GM23338 (cell line): ENCODE measurements around the gene OXGR1. TPM values are rescaled to one million over a fixed set of nuclear protein-coding genes. Genes with fewer than 3 reads are reported as not detected.

Experiments
- ATAC-seq: fragments of 200-7000 bp; cut with Tn5 transposase; 3 replicates; pipeline ENCODE4 v1.9.1; 2020
- DNase-seq: peaks from one replicate; pipeline ENCODE4 v3.0.0-alpha.2; 2015; ENCODE audit warnings: low spot score
- H2AFZ ChIP-seq: fragments of 200-600 bp; sonication (generic); 2 replicates; pipeline ENCODE4 v1.8.0; 2016; ENCODE audit warnings: antibody characterized with exemption, mild to moderate bottlenecking, moderate library complexity
- H3F3A ChIP-seq: fragments of 200-600 bp; sonication (generic); replicated peaks from 2 replicates; pipeline ENCODE4 v1.8.0; 2017; ENCODE audit warnings: antibody characterized with exemption, mixed run types, low read depth
- H3K27ac ChIP-seq: fragments of 200-600 bp; sonication (generic); 2 replicates; pipeline ENCODE4 v1.6.1; 2016; ENCODE audit warnings: low read depth
- H3K27me3 ChIP-seq: fragments of 200-600 bp; sonication (generic); 2 replicates; pipeline ENCODE4 v1.8.0; 2016; ENCODE audit warnings: mild to moderate bottlenecking, mixed run types, moderate library complexity; ENCODE audit not compliant: insufficient read depth
- H3K36me3 ChIP-seq: fragments of 200-600 bp; sonication (generic); 2 replicates; pipeline ENCODE4 v1.8.0; 2016; ENCODE audit warnings: mild to moderate bottlenecking; ENCODE audit not compliant: insufficient read depth
- H3K4me1 ChIP-seq: fragments of 200-600 bp; sonication (generic); 2 replicates; pipeline ENCODE4 v1.8.0; 2016; ENCODE audit warnings: mild to moderate bottlenecking, moderate library complexity; ENCODE audit not compliant: insufficient read depth
- H3K4me2 ChIP-seq: fragments of 200-600 bp; sonication (generic); 2 replicates; pipeline ENCODE4 v1.7.1; 2017; ENCODE audit warnings: mixed run types
- H3K4me3 ChIP-seq: fragments of 200-600 bp; sonication (generic); 2 replicates; pipeline ENCODE4 v1.6.1; 2016; ENCODE audit warnings: mixed run types
- H3K79me2 ChIP-seq: fragments of 200-600 bp; sonication (generic); replicated peaks from 2 replicates; pipeline ENCODE4 v1.8.0; 2017; ENCODE audit warnings: mild to moderate bottlenecking; ENCODE audit not compliant: insufficient read depth
- H3K9me2 ChIP-seq: fragments of 200-600 bp; sonication (generic); 2 replicates; pipeline ENCODE4 v1.8.0; 2017; ENCODE audit not compliant: insufficient read depth
- H4K20me1 ChIP-seq: fragments of 200-600 bp; sonication (generic); replicated peaks from 2 replicates; pipeline ENCODE4 v1.8.0; 2017; ENCODE audit warnings: mild to moderate bottlenecking; ENCODE audit not compliant: insufficient read depth
- H3K27ac Mint-ChIP-seq: 2 replicates; pipeline ENCODE4 v1.8.0; 2020; ENCODE audit warnings: inconsistent platforms, mild to moderate bottlenecking, moderate library complexity, mixed read lengths
- H3K27me3 Mint-ChIP-seq: 3 replicates; pipeline ENCODE4 v1.8.0; 2022; ENCODE audit warnings: low read depth, mild to moderate bottlenecking, moderate library complexity, mixed read lengths, inconsistent platforms; ENCODE audit not compliant: insufficient read depth, poor library complexity
- H3K36me3 Mint-ChIP-seq: 3 replicates; pipeline ENCODE4 v1.8.0; 2021; ENCODE audit warnings: low read depth, mild to moderate bottlenecking, inconsistent platforms, moderate library complexity, mixed read lengths
- H3K4me1 Mint-ChIP-seq: 3 replicates; pipeline ENCODE4 v1.8.0; 2020; ENCODE audit warnings: mild to moderate bottlenecking, inconsistent platforms, mixed read lengths
- H3K4me3 Mint-ChIP-seq: 3 replicates; pipeline ENCODE4 v1.8.0; 2021; ENCODE audit warnings: moderate library complexity, mild to moderate bottlenecking, inconsistent platforms, mixed read lengths
- H3K9me3 Mint-ChIP-seq: 3 replicates; pipeline ENCODE4 v1.8.0; 2020; ENCODE audit warnings: moderate library complexity, mild to moderate bottlenecking, inconsistent platforms, mixed read lengths
- CREB1 ChIP-seq: fragments of 250-450 bp; sonication (Bioruptor Pico); IDR thresholded peaks from 2 replicates; pipeline ENCODE4 v1.5.0; 2020; ENCODE audit warnings: low read depth, mild to moderate bottlenecking, moderate library complexity
- CTCF ChIP-seq, 2 experiments: fragments of 200-600 bp in 1 of 2; sonication (generic) in 1 of 2; conservative IDR thresholded peaks; 2 replicates each; pipeline versions ENCODE4 v1.5.1 to v1.6.1; 2016 to 2017; ENCODE audit warnings: antibody characterized with exemption in 2 of 2, low read depth in 2 of 2, mild to moderate bottlenecking in 2 of 2, moderate library complexity in 1 of 2
- EZH2phosphoT487 ChIP-seq: fragments of 200-600 bp; sonication (generic); IDR thresholded peaks from one replicate; pipeline ENCODE4 v1.8.1; 2018; ENCODE audit warnings: antibody characterized with exemption; ENCODE audit not compliant: unreplicated experiment
- JUNB ChIP-seq: IDR thresholded peaks from one replicate; pipeline ENCODE4 v1.6.1; 2016; ENCODE audit warnings: antibody characterized with exemption; ENCODE audit not compliant: unreplicated experiment
- NANOG ChIP-seq: IDR thresholded peaks from 2 replicates; pipeline ENCODE4 v1.6.1; 2016; ENCODE audit warnings: antibody characterized with exemption, borderline replicate concordance
- POLR2AphosphoS5 ChIP-seq: IDR thresholded peaks from 2 replicates; pipeline ENCODE4 v1.6.1; 2016; ENCODE audit warnings: antibody characterized with exemption, low read depth
- REST ChIP-seq: IDR thresholded peaks from one replicate; pipeline ENCODE4 v1.6.1; 2018; ENCODE audit warnings: antibody characterized with exemption; ENCODE audit not compliant: unreplicated experiment
- STAT1 ChIP-seq: IDR thresholded peaks from one replicate; pipeline ENCODE4 v1.6.1; 2016; ENCODE audit warnings: antibody characterized with exemption; ENCODE audit not compliant: unreplicated experiment
- ZNF331 ChIP-seq: fragments of 250-450 bp; sonication (Bioruptor Pico); IDR thresholded peaks from 2 replicates; pipeline ENCODE4 v1.5.0; 2020; ENCODE audit warnings: low read depth, mild to moderate bottlenecking, moderate library complexity
- ZNF462 ChIP-seq: fragments of 250-450 bp; sonication (Bioruptor Pico); IDR thresholded peaks from 2 replicates; pipeline ENCODE4 v1.5.0; 2020; ENCODE audit warnings: mild to moderate bottlenecking, moderate library complexity
- polyA plus RNA-seq: library from polyadenylated mRNA; unstranded; fragments of >200 nt; fragmentation: Nextera tagmentation; extraction: Ambion mirVana; gene quantifications from 2 replicates; pipeline ENCODE4 v1.2.1, GENCODE V29; 2016
- total RNA-seq: library from RNA; depleted of rRNA; stranded (reverse); fragments of >200 nt; shearing (Covaris generic); gene quantifications from 2 replicates; pipeline ENCODE4 v1.2.3, GENCODE V29; 2014

OXGR1 gene
- total and polyA plus RNA-seq, 2 experiments from 2014 or later: 0.29 to 0.80 TPM

- TF ChIP-seq CTCF (conservative IDR thresholded peaks at IDR 0.05; ENCODE audit: low read depth in 2 of 2): no peak
- TF ChIP-seq NANOG: no peak
- TF ChIP-seq CREB1 (CRISPR knock-in tag): no peak
- no peak for TF ChIP-seq STAT1
Measured at GRCh38 chr13:96999091-96999490, 4.8 kb upstream of the OXGR1 start (continued).

- no peak overlapping the region for H3K27ac ChIP-seq
- H2AFZ ChIP-seq: no peak overlapping the region
- DNase-seq (no peak), ATAC-seq (no peak)
- no peaks in the 10 kb centered on the region for H3K9me2 ChIP-seq
- peaks cover 73% of the 10 kb centered on the region for H3K27me3 Mint-ChIP-seq
- peaks cover 24% of the 10 kb centered on the region for H3K4me1 Mint-ChIP-seq
- H3K79me2 ChIP-seq: no peaks in the 10 kb centered on the region
- peaks cover 18% of the 10 kb centered on the region for H3K4me1 ChIP-seq
- no peak overlapping the region for H3K4me3 Mint-ChIP-seq
- H3K27me3 ChIP-seq: peaks cover 100% of the 10 kb centered on the region
- no peaks in the 10 kb centered on the region for H3F3A ChIP-seq
- no peaks in the 10 kb centered on the region for H3K36me3 Mint-ChIP-seq
- H3K27ac Mint-ChIP-seq: no peak overlapping the region
- H3K4me3 ChIP-seq: no peak overlapping the region
- H4K20me1 ChIP-seq: no peaks in the 10 kb centered on the region; the same call in 1 of the 2 replicates
- no peaks in the 10 kb centered on the region for H3K9me3 Mint-ChIP-seq
- no peaks in the 10 kb centered on the region for H3K36me3 ChIP-seq
- no peak overlapping the region for H3K4me2 ChIP-seq
- TF ChIP-seq ZNF331: no peak
- no peak for TF ChIP-seq REST
- TF ChIP-seq POLR2AphosphoS5: no peak
- TF ChIP-seq JUNB: no peak
- TF ChIP-seq ZNF462 (CRISPR knock-in tag): no peak
- TF ChIP-seq EZH2phosphoT487: no peak
- no peak for TF ChIP-seq NANOG
- no peak for TF ChIP-seq CTCF (conservative IDR thresholded peaks at IDR 0.05; ENCODE audit: low read depth in 2 of 2)
Measured at GRCh38 chr13:96998051-96998450, 3.8 kb upstream of the OXGR1 start.
